Subcutaneous adipose tissue (tissue), 4 donors: ENCODE data around the gene TBC1D2B. TPM values are rescaled to one million over a fixed set of nuclear protein-coding genes. Genes with fewer than 3 reads are reported as not detected.

Experiments
- CTCF ChIP-seq: fragments of 450-650 bp; IDR thresholded peaks from one replicate; pipeline ENCODE4 v1.5.1; 2016; ENCODE audit warnings: low read depth, mild to moderate bottlenecking, control low read depth, antibody characterized with exemption, moderate library complexity
- small RNA-seq: library from RNA; depleted of rRNA; stranded (forward); fragments of <200 nt; gene quantifications from one replicate; pipeline ENCODE3, GENCODE V24; 2016
- total RNA-seq, 4 donors: library from RNA; depleted of rRNA; stranded (reverse); fragments of >200 nt; gene quantifications; one replicate each; pipeline ENCODE4 v1.1.0, GENCODE V29; 2016

Gene TBC1D2B
- total RNA-seq, 4 donors from 2014 or later: 57.6 to 112 (median 101) TPM

DNA sequence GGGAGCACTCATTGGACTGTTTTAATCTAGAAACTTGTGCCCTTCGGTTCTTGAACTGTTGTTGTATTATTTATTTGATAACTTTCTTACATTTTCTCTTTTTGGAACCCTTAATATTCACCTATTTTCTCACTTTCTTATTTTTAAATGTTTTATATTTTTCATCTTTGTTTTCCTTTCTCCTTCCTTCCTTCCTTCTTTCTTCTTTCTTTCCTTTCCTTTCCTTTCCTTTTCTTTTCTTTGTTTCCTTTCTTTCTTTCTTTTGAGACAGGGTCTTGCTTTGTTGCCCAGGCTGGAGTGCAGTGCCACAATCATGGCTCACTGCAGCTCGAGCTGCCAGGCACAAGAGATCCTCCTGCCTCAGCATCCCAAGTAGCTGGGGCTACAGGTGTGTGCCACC is 108.5 kb downstream of the TBC1D2B start:
- TF ChIP-seq CTCF: no peak

GRCh38 chr15:77967798-77968197 is 109.7 kb downstream of the TBC1D2B start:
- no peak for TF ChIP-seq CTCF

DNA sequence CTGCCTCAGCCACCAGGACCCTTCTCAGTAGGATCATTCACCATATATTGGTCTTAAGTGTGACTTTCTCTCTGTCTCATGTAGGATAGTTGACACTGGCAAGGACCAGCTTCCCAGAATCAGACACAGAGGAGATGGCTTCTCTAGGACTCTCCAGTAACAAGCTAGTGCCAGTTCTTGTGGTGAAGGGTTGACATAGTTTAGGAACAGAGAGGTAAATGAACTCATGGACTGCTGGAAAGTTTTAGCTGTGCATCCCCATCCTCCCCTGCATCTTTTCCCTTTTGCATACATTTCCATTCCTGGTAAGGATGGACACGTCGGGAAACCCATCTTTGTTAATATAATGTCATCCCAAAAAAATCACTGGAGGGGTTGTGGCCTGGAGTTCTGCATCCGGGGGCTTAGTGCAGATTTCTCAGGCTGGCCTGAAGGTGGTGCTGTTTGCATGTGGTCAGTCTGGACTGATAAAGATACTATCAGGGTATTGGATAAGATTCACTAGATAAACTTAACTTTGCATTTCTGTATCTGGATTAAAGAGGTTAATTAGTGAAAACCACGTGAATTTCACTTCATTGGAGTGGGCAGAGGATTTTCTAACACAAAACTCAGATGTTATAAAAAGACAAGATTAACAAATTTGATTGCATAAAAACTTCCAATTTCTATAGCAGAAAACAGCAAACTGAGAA is 110.8 kb downstream of the TBC1D2B start:
- TF ChIP-seq CTCF: no peak

- TF ChIP-seq CTCF: no peak
Measured at GRCh38 chr15:77964193-77964592, 113.3 kb downstream of the TBC1D2B start.

- no peak for TF ChIP-seq CTCF
Measured at GRCh38 chr15:77959432-77959879, 118.1 kb downstream of the TBC1D2B start.

GRCh38 chr15:77945566-77945965 is 131.9 kb downstream of the TBC1D2B start:
- TF ChIP-seq CTCF: no peak

Small RNA genes within 50 kb of the gene (small RNA-seq; reads per million reads assigned to genes)
- gene RF00092: not detected

Other genes starting within 250 kb of the TBC1D2B start
- gene SH2D7, start 14.8 kb upstream of the TBC1D2B start, total RNA-seq: not detected
- gene CIB2, start 53.7 kb upstream of the TBC1D2B start, total RNA-seq: 1 to 10 TPM; 3.2 to 6.4 (median 5.9) TPM
- 10 to 100 TPM; 51.5 to 96.8 (median 61.1) TPM for gene IDH3A, start 71.7 kb upstream of the TBC1D2B start, total RNA-seq
- gene ACSBG1, start 156.9 kb upstream of the TBC1D2B start, total RNA-seq: not detected
- 10 to 100 TPM; 14.3 to 22.8 (median 17.7) TPM for gene DNAJA4, start 186.9 kb upstream of the TBC1D2B start, total RNA-seq
- 10 to 100 TPM; 50.0 to 70.8 (median 64.3) TPM for gene SKIC8, start 221.9 kb upstream of the TBC1D2B start, total RNA-seq